ENCODE results near the gene CLDN20. TPM values are rescaled to one million over a fixed set of nuclear protein-coding genes. Genes with fewer than 3 reads are reported as not detected.

CLDN20 gene
- total RNA-seq, 1 donor from 2014 or later: not detected

GRCh38 chr6:155324172-155324571 is 60.4 kb downstream of the CLDN20 start:
- Mint-ChIP-seq H3K36me3 (ENCODE audit: insufficient read depth) (no peaks in the 10 kb centered on the region), H3K4me3 (ENCODE audit: low read depth) (no peak overlapping the region), H3K4me1 (ENCODE audit: low read depth) (peaks cover 18% of the 10 kb centered on the region), H3K27ac (no peak overlapping the region), H3K27me3 (no peaks in the 10 kb centered on the region), H3K9me3 (ENCODE audit: low read depth) (no peaks in the 10 kb centered on the region)
- no peak for DNase-seq (ENCODE audit: low spot score, unreplicated experiment)
- TF ChIP-seq CTCF (IDR thresholded peaks at IDR 0.05; ENCODE audit: unreplicated experiment): no peak

- H3K27ac Mint-ChIP-seq: no peak overlapping the region
- no peaks in the 10 kb centered on the region for H3K36me3 Mint-ChIP-seq (ENCODE audit: insufficient read depth)
- no peak overlapping the region for H3K4me3 Mint-ChIP-seq (ENCODE audit: low read depth)
- peaks cover 24% of the 10 kb centered on the region for H3K4me1 Mint-ChIP-seq (ENCODE audit: low read depth)
- no peaks in the 10 kb centered on the region for H3K27me3 Mint-ChIP-seq
- H3K9me3 Mint-ChIP-seq (ENCODE audit: low read depth): no peaks in the 10 kb centered on the region
- TF ChIP-seq CTCF (IDR thresholded peaks at IDR 0.05; ENCODE audit: unreplicated experiment): no peak
- DNase-seq (ENCODE audit: low spot score, unreplicated experiment): no peak
Measured at GRCh38 chr6:155324993-155325392, 61.2 kb downstream of the CLDN20 start.

GRCh38 chr6:155325700-155326516 is 62.1 kb downstream of the CLDN20 start:
- peak overlapping the region; percentile 71 for H3K27ac Mint-ChIP-seq
- peaks cover 27% of the 10 kb centered on the region for H3K4me1 Mint-ChIP-seq (ENCODE audit: low read depth)
- no peak for TF ChIP-seq CTCF (IDR thresholded peaks at IDR 0.05; ENCODE audit: unreplicated experiment)
- no peak for DNase-seq (ENCODE audit: low spot score, unreplicated experiment)
- H3K4me3 Mint-ChIP-seq (ENCODE audit: low read depth): no peak overlapping the region
- peaks cover 3% of the 10 kb centered on the region for H3K9me3 Mint-ChIP-seq (ENCODE audit: low read depth)
- no peaks in the 10 kb centered on the region for H3K36me3 Mint-ChIP-seq (ENCODE audit: insufficient read depth)
- H3K27me3 Mint-ChIP-seq: no peaks in the 10 kb centered on the region

Other genes starting within 250 kb of the CLDN20 start
- gene TFB1M, start 50.5 kb downstream of the CLDN20 start, total RNA-seq: 33.2 and 37.4 TPM in 2 replicates
- gene NOX3, start 191.8 kb downstream of the CLDN20 start, total RNA-seq: not detected in 2 replicates